ENCODE results near the gene ZNF808.
A peak's percentile ranks its signal among the peaks of the same experiment; 100 is the strongest.
"Not testable (repeated sequence)": the region's sequence is repeated elsewhere in the genome, so short reads cannot be mapped to it uniquely, and the experiment has no call there.

Gene ZNF808

DNA sequence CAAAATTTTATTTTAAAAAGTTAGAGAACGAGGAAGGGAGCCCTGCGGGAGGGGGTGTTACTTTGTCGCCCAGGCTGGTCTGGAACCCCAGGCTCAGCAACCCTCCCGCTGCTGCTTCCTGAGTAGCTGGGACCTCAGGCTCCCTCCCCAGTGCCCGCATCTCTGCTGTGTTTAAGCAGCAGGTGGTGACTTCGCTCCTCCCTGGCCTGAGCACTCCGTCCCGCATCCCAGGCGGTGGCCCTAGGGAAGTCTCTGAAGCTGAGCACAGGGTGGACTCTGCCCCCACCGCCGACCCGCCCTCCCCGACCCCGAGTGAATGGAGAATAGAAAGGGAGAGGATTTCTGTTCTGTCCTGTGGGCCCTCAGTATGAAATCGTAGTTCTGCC lies 73.2 kb downstream of the ZNF808 start:
- DNase-seq, result peak in 1 of 2 donors; percentile 3

DNA sequence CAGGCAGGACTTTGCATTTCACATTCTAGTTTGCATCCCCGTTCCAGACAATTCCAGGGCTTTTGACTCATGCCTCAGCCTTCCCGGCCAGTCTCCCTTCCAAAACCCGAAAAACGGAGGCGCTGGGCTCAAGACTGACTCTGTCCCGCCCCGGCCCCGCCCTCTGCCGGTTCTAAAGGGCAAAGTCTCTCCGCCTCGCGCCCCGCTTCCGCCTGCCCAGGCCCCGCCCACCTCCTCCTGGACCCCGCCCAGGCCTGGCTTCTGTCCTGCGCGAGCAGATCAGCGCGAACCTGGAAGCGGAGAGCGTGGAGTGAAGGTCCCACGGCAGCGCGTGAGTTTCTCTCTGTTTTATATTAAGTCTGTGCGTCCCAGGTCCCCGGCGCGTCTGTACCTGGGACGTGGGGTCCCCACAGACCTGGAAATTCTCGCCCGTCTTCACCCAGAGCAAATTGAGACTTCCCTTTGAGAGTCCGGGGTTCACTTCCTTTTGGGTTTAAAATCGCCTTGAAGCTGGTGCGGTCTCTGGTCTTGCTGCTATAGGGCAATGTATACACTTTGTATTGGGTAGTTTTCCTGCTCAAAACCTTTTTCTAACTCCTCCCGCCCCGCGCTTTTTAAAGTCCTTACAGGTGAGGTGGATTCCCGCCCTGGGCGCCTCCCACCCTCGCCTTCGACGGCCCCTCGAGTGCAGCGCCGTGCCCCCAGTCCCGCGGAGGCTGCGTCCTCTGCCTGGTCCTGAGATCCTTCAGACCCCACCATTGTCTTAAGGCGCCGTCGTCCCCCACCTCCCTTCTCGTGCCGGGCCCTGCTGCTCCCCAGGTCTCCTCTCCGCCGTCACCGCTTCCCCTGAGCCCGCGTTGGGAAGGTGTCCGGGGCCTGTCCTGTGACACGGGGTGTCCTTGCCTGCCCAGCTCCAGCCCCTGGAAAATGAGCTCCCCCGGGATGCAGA lies 73.8 kb downstream of the ZNF808 start:
- DNase-seq, result peak; percentile 92 to 95

DNA sequence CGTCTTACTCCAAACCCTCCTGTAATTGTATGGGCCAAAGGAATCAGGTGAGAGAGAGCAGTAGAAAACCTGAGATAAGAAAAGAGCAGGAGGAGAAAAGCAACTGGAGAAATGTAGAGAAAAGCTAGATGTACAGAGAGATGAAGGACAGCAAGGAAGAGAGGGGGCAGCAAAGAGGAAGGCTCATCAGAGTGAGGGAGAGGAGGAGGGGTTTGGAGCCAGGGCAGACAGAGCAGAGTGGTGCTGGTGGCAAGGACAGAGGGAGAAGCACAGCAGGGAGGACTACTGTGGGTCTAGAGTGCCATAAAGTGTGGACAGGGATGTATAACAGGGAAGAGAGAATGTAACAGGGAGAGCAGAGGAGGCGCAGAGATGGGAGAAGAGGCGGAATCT lies 74.5 kb downstream of the ZNF808 start:
- DNase-seq, result not testable (repeated sequence)

DNA sequence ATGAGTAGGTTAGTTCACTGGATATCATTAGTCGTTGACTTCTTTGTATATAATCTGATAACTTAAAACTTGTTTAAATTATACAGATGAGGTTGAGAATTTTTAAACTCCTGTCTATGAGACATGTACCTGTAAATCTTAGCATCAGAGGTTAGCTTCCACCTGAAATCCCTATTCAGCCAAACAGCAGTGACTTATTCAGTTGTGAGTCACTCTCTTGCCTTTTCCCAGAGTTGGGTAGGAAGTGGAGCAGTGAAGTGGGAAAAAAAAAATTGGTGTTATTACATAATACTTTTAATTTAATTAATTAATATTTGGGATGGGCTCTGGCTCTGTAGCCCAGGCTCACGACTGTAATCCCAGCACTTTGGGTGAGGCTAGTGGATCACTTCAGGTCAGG lies 75.5 kb downstream of the ZNF808 start:
- DNase-seq, result no peak

DNA sequence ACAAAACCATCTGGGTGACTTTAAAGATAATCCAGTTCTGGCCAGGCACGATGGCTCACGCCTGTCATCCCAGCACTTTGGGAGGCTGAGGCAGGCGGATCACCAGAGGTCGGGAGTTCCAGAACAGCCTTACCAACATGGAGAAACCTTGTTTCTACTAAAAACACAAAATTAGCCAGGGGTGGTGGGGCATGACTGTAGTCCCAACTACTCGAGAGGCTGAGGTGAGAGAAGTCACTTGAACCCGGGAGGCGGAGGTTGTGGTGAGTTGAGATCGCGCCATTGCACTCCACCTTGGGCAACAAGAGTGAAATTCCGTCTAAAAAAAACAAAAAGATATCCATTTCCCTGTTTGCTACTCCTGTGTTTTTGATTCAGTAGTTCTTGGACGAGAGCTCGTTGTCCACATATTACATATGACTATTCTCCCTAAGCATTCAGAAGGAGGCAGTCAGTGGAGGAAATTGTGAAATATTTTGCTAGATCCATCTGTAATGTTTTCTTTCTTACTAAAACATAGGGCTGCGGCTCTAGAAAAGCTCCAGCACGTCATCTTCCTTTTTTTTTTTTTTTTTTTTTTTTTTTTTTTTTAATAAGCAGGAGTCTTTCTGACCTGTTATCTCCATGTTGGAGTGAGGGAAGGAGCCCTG lies 76.2 kb downstream of the ZNF808 start:
- no peak for DNase-seq

All from activated CD4-positive, alpha-beta T cell treated with anti-CD3 and anti-CD28 coated beads for 4 hours (primary cell).